ENCODE data around the gene SPRR2D. TPM values are rescaled to one million over a fixed set of nuclear protein-coding genes. Genes with fewer than 3 reads are reported as not detected.

The SPRR2D gene
- total and polyA plus RNA-seq, 2 experiments from 2014 or later, result not detected

DNA sequence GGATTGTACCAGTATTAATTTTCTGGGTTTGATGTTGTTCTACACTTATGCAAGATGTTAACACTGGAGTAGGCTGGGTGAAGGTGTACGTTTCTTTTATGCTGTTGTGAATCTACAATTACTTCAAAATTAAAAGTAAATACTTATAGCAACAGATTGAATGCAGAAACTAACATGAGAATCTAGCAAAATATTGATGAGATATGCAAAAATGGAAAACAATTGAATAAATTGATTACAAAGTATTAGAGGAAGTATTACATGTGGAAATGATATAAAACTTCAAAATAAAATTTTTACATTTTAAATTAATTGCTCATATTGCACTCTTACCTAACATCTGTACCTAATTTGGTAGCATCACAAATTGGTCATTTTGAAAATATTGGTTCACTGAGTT is 45.1 kb downstream of the SPRR2D start:
- DNase-seq (ENCODE audit: low read depth in 1 of 2, low spot score in 1 of 2), result no peak
- H3K36me3 ChIP-seq, result no peaks in the 10 kb centered on the region
- H3K4me3 ChIP-seq, result no peak overlapping the region
- no peaks in the 10 kb centered on the region for H3K4me1 ChIP-seq (ENCODE audit: low read depth)
- no peak overlapping the region for H3K27ac ChIP-seq
- no peaks in the 10 kb centered on the region for H3K27me3 ChIP-seq
- H3K9me3 ChIP-seq (ENCODE audit: low read depth), result no peaks in the 10 kb centered on the region
- TF ChIP-seq CTCF (IDR thresholded peaks at IDR 0.05; ENCODE audit: low read depth, low read length), result no peak

- H3K9me3 ChIP-seq (ENCODE audit: low read depth), result no peaks in the 10 kb centered on the region
- no peaks in the 10 kb centered on the region for H3K27me3 ChIP-seq
- no peak for DNase-seq (ENCODE audit: low read depth in 1 of 2, low spot score in 1 of 2)
- no peak overlapping the region for H3K4me3 ChIP-seq
- H3K4me1 ChIP-seq (ENCODE audit: low read depth), result no peaks in the 10 kb centered on the region
- H3K36me3 ChIP-seq, result no peaks in the 10 kb centered on the region
- no peak overlapping the region for H3K27ac ChIP-seq
- no peak for TF ChIP-seq CTCF (IDR thresholded peaks at IDR 0.05; ENCODE audit: low read depth, low read length)
Observed at GRCh38 chr1:152993186-152993585, 47.7 kb downstream of the SPRR2D start.

Other genes with a start within 250 kb of the SPRR2D start
- gene LCE1D, start 244.4 kb downstream of the SPRR2D start, total RNA-seq, result not detected in 2 replicates
- not detected in 2 replicates for gene LCE1D, start 244.4 kb downstream of the SPRR2D start, polyA plus RNA-seq
- not detected in 2 replicates for gene LCE1C, start 234.5 kb downstream of the SPRR2D start, total RNA-seq
- gene LCE1C, start 234.5 kb downstream of the SPRR2D start, polyA plus RNA-seq, result not detected in 2 replicates
- gene LCE1B, start 229.1 kb downstream of the SPRR2D start, total RNA-seq, result not detected in 2 replicates
- not detected in 2 replicates for gene LCE1B, start 229.1 kb downstream of the SPRR2D start, polyA plus RNA-seq
- not detected in 2 replicates for gene LCE1A, start 213.6 kb downstream of the SPRR2D start, total RNA-seq
- gene LCE1A, start 213.6 kb downstream of the SPRR2D start, polyA plus RNA-seq, result not detected in 2 replicates
- gene LCE6A, start 198.3 kb downstream of the SPRR2D start, total RNA-seq, result not detected in 2 replicates
- not detected in 2 replicates for gene LCE6A, start 198.3 kb downstream of the SPRR2D start, polyA plus RNA-seq
- not detected in 2 replicates for gene LCE7A, start 181.1 kb downstream of the SPRR2D start, total RNA-seq
- gene LCE7A, start 181.1 kb downstream of the SPRR2D start, polyA plus RNA-seq, result not detected in 2 replicates
- not detected in 2 replicates for gene SMCP, start 162.8 kb downstream of the SPRR2D start, total RNA-seq
- not detected in 2 replicates for gene SMCP, start 162.8 kb downstream of the SPRR2D start, polyA plus RNA-seq
- gene IVL, start 132.6 kb downstream of the SPRR2D start, total RNA-seq, result not detected in 2 replicates
- not detected in 2 replicates for gene IVL, start 132.6 kb downstream of the SPRR2D start, polyA plus RNA-seq
- gene SPRR5, start 93.9 kb downstream of the SPRR2D start, total RNA-seq, result not detected in 2 replicates
- gene SPRR5, start 93.9 kb downstream of the SPRR2D start, polyA plus RNA-seq, result not detected in 2 replicates
- gene SPRR4, start 70.5 kb downstream of the SPRR2D start, total RNA-seq, result not detected in 2 replicates
- gene SPRR4, start 70.5 kb downstream of the SPRR2D start, polyA plus RNA-seq, result not detected in 2 replicates
- not detected in 2 replicates for gene SPRR1A, start 57.0 kb downstream of the SPRR2D start, total RNA-seq
- not detected in 2 replicates for gene SPRR1A, start 57.0 kb downstream of the SPRR2D start, polyA plus RNA-seq
- not detected in 2 replicates for gene SPRR3, start 39.4 kb downstream of the SPRR2D start, total RNA-seq
- not detected in 2 replicates for gene SPRR3, start 39.4 kb downstream of the SPRR2D start, polyA plus RNA-seq
- gene SPRR1B, start 9.9 kb downstream of the SPRR2D start, total RNA-seq, result not detected in 2 replicates
- gene SPRR1B, start 9.9 kb downstream of the SPRR2D start, polyA plus RNA-seq, result not detected in 2 replicates
- not detected in 2 replicates for gene SPRR2A, start 16.4 kb upstream of the SPRR2D start, total RNA-seq
- gene SPRR2A, start 16.4 kb upstream of the SPRR2D start, polyA plus RNA-seq, result not detected in 2 replicates
- not detected in 2 replicates for gene SPRR2B, start 30.5 kb upstream of the SPRR2D start, total RNA-seq
- gene SPRR2B, start 30.5 kb upstream of the SPRR2D start, polyA plus RNA-seq, result not detected in 2 replicates
- not detected in 2 replicates for gene SPRR2E, start 53.4 kb upstream of the SPRR2D start, total RNA-seq
- not detected in 2 replicates for gene SPRR2E, start 53.4 kb upstream of the SPRR2D start, polyA plus RNA-seq
- gene SPRR2F, start 72.4 kb upstream of the SPRR2D start, total RNA-seq, result 2.9 and 5.1 TPM in 2 replicates
- gene SPRR2F, start 72.4 kb upstream of the SPRR2D start, polyA plus RNA-seq, result 13.9 and 25.7 TPM in 2 replicates
- gene SPRR2G, start 109.8 kb upstream of the SPRR2D start, total RNA-seq, result not detected in 2 replicates
- not detected in 2 replicates for gene SPRR2G, start 109.8 kb upstream of the SPRR2D start, polyA plus RNA-seq
- not detected in 2 replicates for gene LELP1, start 162.3 kb upstream of the SPRR2D start, total RNA-seq
- gene LELP1, start 162.3 kb upstream of the SPRR2D start, polyA plus RNA-seq, result not detected in 2 replicates
- not detected in 2 replicates for gene PRR9, start 176.5 kb upstream of the SPRR2D start, total RNA-seq
- gene PRR9, start 176.5 kb upstream of the SPRR2D start, polyA plus RNA-seq, result not detected in 2 replicates
- not detected in 2 replicates for gene LORICRIN, start 218.6 kb upstream of the SPRR2D start, total RNA-seq
- gene LORICRIN, start 218.6 kb upstream of the SPRR2D start, polyA plus RNA-seq, result 0.19 TPM in 1 of 2 replicates, not detected in the other